GM10847 (cell line): ENCODE results near the gene OR5B3.

Experiments used
- POLR2A ChIP-seq: IDR thresholded peaks from 2 replicates; pipeline ENCODE4 v1.6.1; 2011; ENCODE audit not compliant: insufficient read length; ENCODE audit errors: extremely low read depth

OR5B3 gene

GRCh38 chr11:58406774-58407173 is at the start of gene OR5B3:
TSS of gene OR5B3 (minus strand) at chr11:58406874. CDS start at chr11:58403409, 3,465 bp downstream.
- TF ChIP-seq POLR2A = no peak

GRCh38 chr11:58451585-58451984 is 44.9 kb upstream of the OR5B3 start:
- TF ChIP-seq POLR2A = no peak

GRCh38 chr11:58446294-58446693 is 39.6 kb upstream of the OR5B3 start:
- TF ChIP-seq POLR2A = no peak

- no peak for TF ChIP-seq POLR2A
Measured at GRCh38 chr11:58444300-58444699, 37.6 kb upstream of the OR5B3 start.

- no peak for TF ChIP-seq POLR2A
Measured at GRCh38 chr11:58442136-58442535, 35.5 kb upstream of the OR5B3 start, which contains the start of gene OR5B12. TSS of gene OR5B12 (minus strand) at chr11:58442236. CDS start at chr11:58440151, 2,085 bp downstream.

GRCh38 chr11:58438486-58438885 is 31.8 kb upstream of the OR5B3 start:
- no peak for TF ChIP-seq POLR2A

GRCh38 chr11:58434217-58434616 is 27.5 kb upstream of the OR5B3 start:
- TF ChIP-seq POLR2A = no peak

GRCh38 chr11:58433638-58434203 is 27.0 kb upstream of the OR5B3 start:
- no peak for TF ChIP-seq POLR2A

- no peak for TF ChIP-seq POLR2A
Measured at GRCh38 chr11:58429273-58429672, 22.6 kb upstream of the OR5B3 start.

GRCh38 chr11:58428021-58428420 is 21.3 kb upstream of the OR5B3 start, which contains the start of gene OR5B2:
TSS of gene OR5B2 (minus strand) at chr11:58428121. CDS start at chr11:58423261, 4,860 bp downstream.
- TF ChIP-seq POLR2A = no peak

GRCh38 chr11:58395581-58395980 is 11.1 kb downstream of the OR5B3 start:
- no peak for TF ChIP-seq POLR2A

GRCh38 chr11:58394195-58394594 is 12.5 kb downstream of the OR5B3 start:
- no peak for TF ChIP-seq POLR2A

- TF ChIP-seq POLR2A = no peak
Measured at GRCh38 chr11:58392746-58393145, 13.9 kb downstream of the OR5B3 start.

GRCh38 chr11:58391879-58392278 is 14.8 kb downstream of the OR5B3 start:
- TF ChIP-seq POLR2A = no peak

GRCh38 chr11:58390551-58391063 is 16.1 kb downstream of the OR5B3 start:
- TF ChIP-seq POLR2A = no peak

GRCh38 chr11:58358969-58359368 is 47.7 kb downstream of the OR5B3 start, which contains the start of gene OR5B17:
TSS of gene OR5B17 (minus strand) at chr11:58359069. CDS start at chr11:58359069, 0 bp downstream.
- TF ChIP-seq POLR2A = no peak

GRCh38 chr11:58354727-58355126 is 51.9 kb downstream of the OR5B3 start:
- no peak for TF ChIP-seq POLR2A
